SKM-1 treated with dmso at 0.1 percent for 144 hours (cell line): ENCODE data around the gene ADD2.

Experiments used
- DNase-seq: peaks from one replicate; lab custom pipeline; 2025; ENCODE audit not compliant: unreplicated experiment; lab: John Stamatoyannopoulos, UW

ADD2 gene

GRCh38 chr2:70678576-70679143 lies 89.3 kb downstream of the ADD2 start:
- no peak for DNase-seq

GRCh38 chr2:70676301-70677035 lies 91.5 kb downstream of the ADD2 start:
- no peak for DNase-seq

GRCh38 chr2:70675862-70676261 lies 92.1 kb downstream of the ADD2 start:
- no peak for DNase-seq

GRCh38 chr2:70674636-70675430 lies 93.2 kb downstream of the ADD2 start:
- DNase-seq = no peak

GRCh38 chr2:70673041-70673647 lies 94.9 kb downstream of the ADD2 start:
- DNase-seq = no peak

- DNase-seq = no peak
Measured at GRCh38 chr2:70671092-70671675, 96.8 kb downstream of the ADD2 start.

GRCh38 chr2:70670626-70671025 lies 97.4 kb downstream of the ADD2 start:
- DNase-seq = no peak

GRCh38 chr2:70670202-70670601 lies 97.8 kb downstream of the ADD2 start:
- no peak for DNase-seq

- no peak for DNase-seq
Measured at GRCh38 chr2:70668911-70669310, 99.1 kb downstream of the ADD2 start.

- no peak for DNase-seq
Measured at GRCh38 chr2:70668432-70668831, 99.6 kb downstream of the ADD2 start.

- DNase-seq = no peak
Measured at GRCh38 chr2:70664525-70664924, 103.5 kb downstream of the ADD2 start.

- DNase-seq = no peak
Measured at GRCh38 chr2:70663411-70663810, 104.6 kb downstream of the ADD2 start.

- no peak for DNase-seq
Measured at GRCh38 chr2:70659551-70659950, 108.4 kb downstream of the ADD2 start.

- no peak for DNase-seq
Measured at GRCh38 chr2:70658476-70658875, 109.5 kb downstream of the ADD2 start.

GRCh38 chr2:70657246-70657645 lies 110.8 kb downstream of the ADD2 start:
- DNase-seq = no peak

- no peak for DNase-seq
Measured at GRCh38 chr2:70656421-70657010, 111.5 kb downstream of the ADD2 start.

- no peak for DNase-seq
Measured at GRCh38 chr2:70655786-70656185, 112.2 kb downstream of the ADD2 start.

- peak; percentile 24 for DNase-seq
Measured at GRCh38 chr2:70655211-70655610, 112.8 kb downstream of the ADD2 start.

- DNase-seq = no peak
Measured at GRCh38 chr2:70651727-70652126, 116.3 kb downstream of the ADD2 start.

- no peak for DNase-seq
Measured at GRCh38 chr2:70651014-70651413, 117.0 kb downstream of the ADD2 start.

GRCh38 chr2:70648961-70649360 lies 119.0 kb downstream of the ADD2 start:
- DNase-seq = no peak
